ENCODE measurements around the gene DCAF15.

GRCh38 chr19:13932911-13933393 lies 19.4 kb upstream of the DCAF15 start:
- no peak for TF ChIP-seq ZNF274 (IDR thresholded peaks at IDR 0.05; ENCODE audit: low read depth, low read length)
- no peak for TF ChIP-seq YY1 (IDR thresholded peaks at IDR 0.05; ENCODE audit: insufficient read depth, insufficient read length)

Measured in NT2/D1 (cell line).